SK-N-SH treated with all-trans-retinoic acid at 6 μM for 48 hours (cell line): ENCODE measurements around the gene PTPRD.

Source experiments
- ATAC-seq: fragments of 200-7000 bp; cut with Tn5 transposase; 3 replicates; pipeline ENCODE4 v1.9.1; 2020; ENCODE audit warnings: mild to moderate bottlenecking, moderate library complexity
- BACH2 ChIP-seq: fragments of 250-450 bp; sonication (Bioruptor Pico); IDR thresholded peaks from 2 replicates; pipeline ENCODE4 v1.9.0; 2021; ENCODE audit warnings: mild to moderate bottlenecking, borderline replicate concordance
- CSDC2 ChIP-seq: fragments of 250-450 bp; sonication (Bioruptor Pico); IDR thresholded peaks from 2 replicates; pipeline ENCODE4 v1.5.0; 2020; ENCODE audit warnings: mild to moderate bottlenecking, moderate library complexity
- ESRRG ChIP-seq: fragments of 250-450 bp; sonication (Bioruptor Pico); IDR thresholded peaks from 2 replicates; pipeline ENCODE4 v1.6.1; 2021; ENCODE audit warnings: mild to moderate bottlenecking
- GLIS3 ChIP-seq: fragments of 250-450 bp; sonication (Bioruptor Pico); IDR thresholded peaks from 2 replicates; pipeline ENCODE4 v1.5.0; 2020; ENCODE audit warnings: mild to moderate bottlenecking, moderate library complexity
- ISL1 ChIP-seq: fragments of 250-450 bp; sonication (Bioruptor Pico); IDR thresholded peaks from 2 replicates; pipeline ENCODE4 v2.1.2; 2022; ENCODE audit warnings: mild to moderate bottlenecking, moderate library complexity
- OSR1 ChIP-seq: fragments of 250-450 bp; sonication (Bioruptor Pico); IDR thresholded peaks from 2 replicates; pipeline ENCODE4 v1.8.0; 2022; ENCODE audit warnings: moderate library complexity, mild to moderate bottlenecking, inconsistent platforms
- PPARA ChIP-seq: fragments of 250-450 bp; sonication (Bioruptor Pico); IDR thresholded peaks from 2 replicates; pipeline ENCODE4 v1.5.0; 2020; ENCODE audit warnings: mild to moderate bottlenecking, borderline replicate concordance
- RARB ChIP-seq: fragments of 250-450 bp; sonication (Bioruptor Pico); IDR thresholded peaks from 2 replicates; pipeline ENCODE4 v1.8.0; 2021; ENCODE audit warnings: mild to moderate bottlenecking, moderate library complexity
- SNAI2 ChIP-seq: fragments of 250-450 bp; sonication (Bioruptor Pico); IDR thresholded peaks from 2 replicates; pipeline ENCODE4 v1.5.0; 2020; ENCODE audit warnings: mild to moderate bottlenecking, moderate library complexity
- TCF4 ChIP-seq: fragments of 250-450 bp; sonication (Bioruptor Pico); IDR thresholded peaks from 2 replicates; pipeline ENCODE4 v1.8.0; 2021; ENCODE audit warnings: mild to moderate bottlenecking, moderate library complexity, borderline replicate concordance
- TOX ChIP-seq: fragments of 250-450 bp; sonication (Bioruptor Pico); IDR thresholded peaks from 2 replicates; pipeline ENCODE4 v1.8.0; 2021; ENCODE audit warnings: mild to moderate bottlenecking, moderate library complexity, borderline replicate concordance
- ZC3H10 ChIP-seq: fragments of 250-450 bp; sonication (Bioruptor Pico); IDR thresholded peaks from 2 replicates; pipeline ENCODE4 v1.5.1; 2021; ENCODE audit warnings: mild to moderate bottlenecking, moderate library complexity
- ZFP3 ChIP-seq: fragments of 250-450 bp; sonication (Bioruptor Pico); IDR thresholded peaks from 2 replicates; pipeline ENCODE4 v1.5.0; 2020; ENCODE audit warnings: mild to moderate bottlenecking, moderate library complexity
- ZFP30 ChIP-seq: fragments of 450-650 bp; formaldehyde crosslinking; IDR thresholded peaks from 2 replicates; pipeline ENCODE4 v1.5.0; 2022; ENCODE audit warnings: mild to moderate bottlenecking, moderate library complexity
- ZNF565 ChIP-seq: fragments of 450-650 bp; formaldehyde crosslinking; conservative IDR thresholded peaks from 2 replicates; pipeline ENCODE4 v1.5.0; 2020; ENCODE audit warnings: low read depth, mild to moderate bottlenecking, moderate library complexity
- ZNF70 ChIP-seq: fragments of 450-650 bp; formaldehyde crosslinking; IDR thresholded peaks from 2 replicates; pipeline ENCODE4 v1.5.0; 2020; ENCODE audit warnings: mild to moderate bottlenecking, moderate library complexity
- ZNF8 ChIP-seq: fragments of 450-650 bp; formaldehyde crosslinking; IDR thresholded peaks from 2 replicates; pipeline ENCODE4 v1.5.0; 2020; ENCODE audit warnings: mild to moderate bottlenecking, moderate library complexity
- TF ChIP-seq, protein P1 (sequence below): fragments of 250-450 bp; sonication (Bioruptor Pico); IDR thresholded peaks from 2 replicates; pipeline ENCODE4 v1.5.1; 2020; ENCODE audit warnings: low read depth, mild to moderate bottlenecking, moderate library complexity
- TF ChIP-seq, protein P2 (sequence below): fragments of 250-450 bp; sonication (Bioruptor Pico); IDR thresholded peaks from 2 replicates; pipeline ENCODE4 v1.5.0; 2020; ENCODE audit warnings: mild to moderate bottlenecking, moderate library complexity
- TF ChIP-seq, protein P3 (sequence below): fragments of 250-450 bp; sonication (Bioruptor Pico); IDR thresholded peaks from 2 replicates; pipeline ENCODE4 v1.5.1; 2021; ENCODE audit warnings: mild to moderate bottlenecking, moderate library complexity
- TF ChIP-seq, protein P4 (sequence below): fragments of 250-450 bp; sonication (Bioruptor Pico); IDR thresholded peaks from 2 replicates; pipeline ENCODE4 v1.8.0; 2021; ENCODE audit warnings: low read depth, mild to moderate bottlenecking, moderate library complexity, borderline replicate concordance

The PTPRD gene

DNA sequence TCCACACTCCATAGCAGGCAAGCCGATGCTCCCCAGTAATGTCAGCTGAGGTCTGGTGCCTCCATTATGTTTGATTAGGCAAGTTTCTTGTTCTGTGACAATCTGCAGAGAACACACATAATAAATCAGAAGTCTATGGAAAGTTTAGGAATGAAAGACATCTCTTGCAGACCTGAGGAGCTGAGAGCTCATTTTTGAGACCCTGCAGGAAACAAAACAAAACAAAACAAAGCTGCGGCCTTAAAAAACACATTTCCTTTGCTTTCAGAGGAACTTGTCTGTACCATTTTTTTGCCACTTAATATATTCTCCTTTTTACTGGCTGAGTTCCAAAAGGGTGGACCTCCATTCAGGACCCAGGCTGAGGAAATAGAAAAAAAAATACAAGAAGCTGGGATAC, 2332.0 kb downstream of the PTPRD start (continued):
- TF ChIP-seq, protein P1, sequence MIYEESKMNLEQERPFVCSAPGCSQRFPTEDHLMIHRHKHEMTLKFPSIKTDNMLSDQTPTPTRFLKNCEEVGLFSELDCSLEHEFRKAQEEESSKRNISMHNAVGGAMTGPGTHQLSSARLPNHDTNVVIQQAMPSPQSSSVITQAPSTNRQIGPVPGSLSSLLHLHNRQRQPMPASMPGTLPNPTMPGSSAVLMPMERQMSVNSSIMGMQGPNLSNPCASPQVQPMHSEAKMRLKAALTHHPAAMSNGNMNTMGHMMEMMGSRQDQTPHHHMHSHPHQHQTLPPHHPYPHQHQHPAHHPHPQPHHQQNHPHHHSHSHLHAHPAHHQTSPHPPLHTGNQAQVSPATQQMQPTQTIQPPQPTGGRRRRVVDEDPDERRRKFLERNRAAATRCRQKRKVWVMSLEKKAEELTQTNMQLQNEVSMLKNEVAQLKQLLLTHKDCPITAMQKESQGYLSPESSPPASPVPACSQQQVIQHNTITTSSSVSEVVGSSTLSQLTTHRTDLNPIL, result no peak

DNA sequence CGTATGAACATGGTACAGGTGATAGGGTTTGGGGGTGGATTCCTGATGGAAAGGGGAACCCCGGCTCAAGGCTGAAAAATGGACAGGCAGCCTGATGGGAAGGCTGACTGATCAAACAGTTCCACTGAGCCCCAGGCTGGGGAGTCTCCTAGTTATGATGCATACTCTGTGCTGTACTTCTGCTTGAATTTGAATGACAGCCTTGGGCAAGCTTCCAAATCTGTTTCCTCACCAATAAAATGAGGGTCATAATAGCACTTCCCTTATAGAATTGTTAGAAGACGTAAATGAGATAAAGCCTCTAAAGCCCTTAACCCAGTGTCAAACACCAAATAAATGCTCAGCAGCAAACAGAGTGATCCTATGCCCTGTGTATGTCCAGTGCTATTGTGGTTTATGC, 2334.8 kb downstream of the PTPRD start:
- ATAC-seq, result no peak
- TF ChIP-seq PPARA (CRISPR knock-in tag), result no peak
- TF ChIP-seq, protein P2, sequence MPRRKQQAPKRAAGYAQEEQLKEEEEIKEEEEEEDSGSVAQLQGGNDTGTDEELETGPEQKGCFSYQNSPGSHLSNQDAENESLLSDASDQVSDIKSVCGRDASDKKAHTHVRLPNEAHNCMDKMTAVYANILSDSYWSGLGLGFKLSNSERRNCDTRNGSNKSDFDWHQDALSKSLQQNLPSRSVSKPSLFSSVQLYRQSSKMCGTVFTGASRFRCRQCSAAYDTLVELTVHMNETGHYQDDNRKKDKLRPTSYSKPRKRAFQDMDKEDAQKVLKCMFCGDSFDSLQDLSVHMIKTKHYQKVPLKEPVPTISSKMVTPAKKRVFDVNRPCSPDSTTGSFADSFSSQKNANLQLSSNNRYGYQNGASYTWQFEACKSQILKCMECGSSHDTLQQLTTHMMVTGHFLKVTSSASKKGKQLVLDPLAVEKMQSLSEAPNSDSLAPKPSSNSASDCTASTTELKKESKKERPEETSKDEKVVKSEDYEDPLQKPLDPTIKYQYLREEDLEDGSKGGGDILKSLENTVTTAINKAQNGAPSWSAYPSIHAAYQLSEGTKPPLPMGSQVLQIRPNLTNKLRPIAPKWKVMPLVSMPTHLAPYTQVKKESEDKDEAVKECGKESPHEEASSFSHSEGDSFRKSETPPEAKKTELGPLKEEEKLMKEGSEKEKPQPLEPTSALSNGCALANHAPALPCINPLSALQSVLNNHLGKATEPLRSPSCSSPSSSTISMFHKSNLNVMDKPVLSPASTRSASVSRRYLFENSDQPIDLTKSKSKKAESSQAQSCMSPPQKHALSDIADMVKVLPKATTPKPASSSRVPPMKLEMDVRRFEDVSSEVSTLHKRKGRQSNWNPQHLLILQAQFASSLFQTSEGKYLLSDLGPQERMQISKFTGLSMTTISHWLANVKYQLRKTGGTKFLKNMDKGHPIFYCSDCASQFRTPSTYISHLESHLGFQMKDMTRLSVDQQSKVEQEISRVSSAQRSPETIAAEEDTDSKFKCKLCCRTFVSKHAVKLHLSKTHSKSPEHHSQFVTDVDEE (CRISPR knock-in tag), result no peak
- TF ChIP-seq BACH2 (CRISPR knock-in tag), result no peak
- no peak for TF ChIP-seq ISL1
- no peak for TF ChIP-seq SNAI2 (CRISPR knock-in tag)
- TF ChIP-seq ZFP30 (CRISPR knock-in tag), result no peak
- TF ChIP-seq ESRRG (CRISPR knock-in tag), result no peak
- TF ChIP-seq, protein P3, sequence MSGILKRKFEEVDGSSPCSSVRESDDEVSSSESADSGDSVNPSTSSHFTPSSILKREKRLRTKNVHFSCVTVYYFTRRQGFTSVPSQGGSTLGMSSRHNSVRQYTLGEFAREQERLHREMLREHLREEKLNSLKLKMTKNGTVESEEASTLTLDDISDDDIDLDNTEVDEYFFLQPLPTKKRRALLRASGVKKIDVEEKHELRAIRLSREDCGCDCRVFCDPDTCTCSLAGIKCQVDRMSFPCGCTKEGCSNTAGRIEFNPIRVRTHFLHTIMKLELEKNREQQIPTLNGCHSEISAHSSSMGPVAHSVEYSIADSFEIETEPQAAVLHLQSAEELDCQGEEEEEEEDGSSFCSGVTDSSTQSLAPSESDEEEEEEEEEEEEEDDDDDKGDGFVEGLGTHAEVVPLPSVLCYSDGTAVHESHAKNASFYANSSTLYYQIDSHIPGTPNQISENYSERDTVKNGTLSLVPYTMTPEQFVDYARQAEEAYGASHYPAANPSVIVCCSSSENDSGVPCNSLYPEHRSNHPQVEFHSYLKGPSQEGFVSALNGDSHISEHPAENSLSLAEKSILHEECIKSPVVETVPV (CRISPR knock-in tag), result no peak
- TF ChIP-seq OSR1 (CRISPR knock-in tag), result no peak
- TF ChIP-seq, protein P1, result no peak
- no peak for TF ChIP-seq ZNF565 (CRISPR knock-in tag)
- no peak for TF ChIP-seq ZNF8
- no peak for TF ChIP-seq TOX (CRISPR knock-in tag)
- TF ChIP-seq ZFP3, result no peak
- no peak for TF ChIP-seq RARB
- no peak for TF ChIP-seq TCF4 (CRISPR knock-in tag)
- no peak for TF ChIP-seq GLIS3 (CRISPR knock-in tag)

DNA sequence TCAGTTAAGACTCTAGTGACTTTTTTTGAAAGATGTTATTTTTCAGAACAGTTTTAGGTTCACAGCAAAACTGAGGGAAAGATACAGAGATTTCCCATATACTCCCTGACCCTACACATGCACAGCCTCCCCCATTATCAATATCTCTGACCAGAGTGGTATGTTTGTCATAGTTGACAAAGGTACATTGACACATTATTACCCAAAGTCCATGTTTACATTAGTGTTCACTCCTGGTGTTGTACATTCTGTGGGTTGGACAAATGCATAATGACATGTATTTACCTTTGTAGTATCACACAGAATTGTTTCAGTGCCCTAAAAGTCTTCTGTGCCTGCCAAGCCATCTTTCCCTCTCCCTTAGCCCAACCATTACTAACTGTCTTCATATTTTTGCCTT, 2342.6 kb downstream of the PTPRD start:
- ATAC-seq, result no peak
- no peak for TF ChIP-seq ISL1
- TF ChIP-seq CSDC2, result no peak
- no peak for TF ChIP-seq BACH2 (CRISPR knock-in tag)
- TF ChIP-seq TOX (CRISPR knock-in tag), result no peak
- TF ChIP-seq, protein P3 (CRISPR knock-in tag), result no peak
- no peak for TF ChIP-seq ZNF8
- no peak for TF ChIP-seq PPARA (CRISPR knock-in tag)
- TF ChIP-seq ZFP30 (CRISPR knock-in tag), result no peak
- no peak for TF ChIP-seq ZFP3
- TF ChIP-seq, protein P2 (CRISPR knock-in tag), result no peak
- TF ChIP-seq ZNF70 (CRISPR knock-in tag), result no peak
- TF ChIP-seq, protein P4, sequence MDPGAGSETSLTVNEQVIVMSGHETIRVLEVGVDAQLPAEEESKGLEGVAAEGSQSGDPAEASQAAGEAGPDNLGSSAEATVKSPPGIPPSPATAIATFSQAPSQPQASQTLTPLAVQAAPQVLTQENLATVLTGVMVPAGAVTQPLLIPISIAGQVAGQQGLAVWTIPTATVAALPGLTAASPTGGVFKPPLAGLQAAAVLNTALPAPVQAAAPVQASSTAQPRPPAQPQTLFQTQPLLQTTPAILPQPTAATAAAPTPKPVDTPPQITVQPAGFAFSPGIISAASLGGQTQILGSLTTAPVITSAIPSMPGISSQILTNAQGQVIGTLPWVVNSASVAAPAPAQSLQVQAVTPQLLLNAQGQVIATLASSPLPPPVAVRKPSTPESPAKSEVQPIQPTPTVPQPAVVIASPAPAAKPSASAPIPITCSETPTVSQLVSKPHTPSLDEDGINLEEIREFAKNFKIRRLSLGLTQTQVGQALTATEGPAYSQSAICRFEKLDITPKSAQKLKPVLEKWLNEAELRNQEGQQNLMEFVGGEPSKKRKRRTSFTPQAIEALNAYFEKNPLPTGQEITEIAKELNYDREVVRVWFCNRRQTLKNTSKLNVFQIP (CRISPR knock-in tag), result no peak
- no peak for TF ChIP-seq ZC3H10 (CRISPR knock-in tag)
- TF ChIP-seq, protein P1, result no peak
- TF ChIP-seq OSR1 (CRISPR knock-in tag), result no peak
- no peak for TF ChIP-seq RARB
- TF ChIP-seq ZNF565 (CRISPR knock-in tag), result no peak
- no peak for TF ChIP-seq TCF4 (CRISPR knock-in tag)
